Activated T-cell treated with anti-CD3 and anti-CD28 coated beads for 48 hours (primary cell): ENCODE results near the gene NLGN2.

Experiments
- DNase-seq: peaks from one replicate; pipeline ENCODE4 v3.0.0-alpha.2; 2020; ENCODE audit warnings: low read depth

Gene NLGN2

GRCh38 chr17:7414837-7415236 is 7.2 kb downstream of the NLGN2 start:
- DNase-seq: no peak

GRCh38 chr17:7415784-7416183 is 8.1 kb downstream of the NLGN2 start:
- DNase-seq: no peak

DNA sequence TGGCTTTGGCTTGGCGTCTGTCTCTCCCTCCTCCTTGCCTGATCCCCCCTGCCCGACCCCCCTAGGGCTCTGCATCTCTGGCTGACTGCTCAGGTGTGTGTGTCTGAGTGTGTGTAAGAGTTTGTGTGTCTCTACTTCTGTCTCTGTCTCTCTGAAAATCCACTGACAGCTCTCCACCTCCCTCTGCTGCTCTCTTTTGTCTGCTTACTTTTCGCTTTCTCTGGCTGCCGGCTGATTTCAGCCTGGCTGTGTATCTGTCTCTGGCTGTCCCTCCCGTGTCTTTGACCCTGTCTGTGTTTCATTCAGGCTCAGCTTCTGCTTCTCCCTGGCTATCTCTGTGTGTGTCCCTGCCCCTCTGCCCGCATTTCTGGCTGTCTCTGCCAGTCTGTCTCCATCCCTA is 8.7 kb downstream of the NLGN2 start:
- DNase-seq: no peak

DNA sequence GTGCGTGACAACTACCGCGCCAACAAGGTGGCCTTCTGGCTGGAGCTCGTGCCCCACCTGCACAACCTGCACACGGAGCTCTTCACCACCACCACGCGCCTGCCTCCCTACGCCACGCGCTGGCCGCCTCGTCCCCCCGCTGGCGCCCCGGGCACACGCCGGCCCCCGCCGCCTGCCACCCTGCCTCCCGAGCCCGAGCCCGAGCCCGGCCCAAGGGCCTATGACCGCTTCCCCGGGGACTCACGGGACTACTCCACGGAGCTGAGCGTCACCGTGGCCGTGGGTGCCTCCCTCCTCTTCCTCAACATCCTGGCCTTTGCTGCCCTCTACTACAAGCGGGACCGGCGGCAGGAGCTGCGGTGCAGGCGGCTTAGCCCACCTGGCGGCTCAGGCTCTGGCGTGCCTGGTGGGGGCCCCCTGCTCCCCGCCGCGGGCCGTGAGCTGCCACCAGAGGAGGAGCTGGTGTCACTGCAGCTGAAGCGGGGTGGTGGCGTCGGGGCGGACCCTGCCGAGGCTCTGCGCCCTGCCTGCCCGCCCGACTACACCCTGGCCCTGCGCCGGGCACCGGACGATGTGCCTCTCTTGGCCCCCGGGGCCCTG is 9.5 kb downstream of the NLGN2 start:
- DNase-seq: no peak

DNA sequence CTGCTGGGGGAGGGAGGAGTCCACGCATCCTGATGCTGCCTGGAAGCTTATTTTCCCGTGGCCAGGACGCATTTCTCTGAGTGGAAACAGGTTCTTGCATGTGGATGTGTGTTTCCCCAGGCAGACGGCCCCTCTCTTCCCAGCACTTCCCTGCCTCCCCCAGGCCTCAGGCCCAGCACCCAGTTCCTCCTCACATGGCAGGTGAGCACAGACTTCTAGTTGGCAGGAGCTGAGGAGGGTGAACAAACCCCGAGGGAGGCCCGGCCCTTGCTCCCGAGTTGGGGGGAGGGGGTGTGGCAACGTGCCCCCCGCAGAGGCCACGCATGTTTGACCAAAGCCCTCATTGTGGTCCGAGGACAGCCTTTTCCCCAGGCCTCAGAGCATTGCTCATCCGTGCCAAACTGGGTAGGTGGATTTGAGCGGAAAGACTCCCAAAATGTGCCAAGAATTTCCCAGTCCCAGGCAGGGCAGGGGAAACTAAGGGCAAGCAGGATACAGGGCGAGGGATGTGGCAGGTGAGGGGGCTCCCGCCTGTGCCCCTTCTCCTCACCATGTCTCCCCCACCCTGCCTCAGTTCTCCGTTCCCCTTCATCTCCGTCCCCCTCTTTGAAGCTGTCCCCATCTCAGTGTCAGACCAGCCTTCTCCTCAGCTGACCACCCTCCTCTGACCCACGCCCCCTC is 11.0 kb downstream of the NLGN2 start:
- DNase-seq: no peak

GRCh38 chr17:7419819-7420610 is 12.4 kb downstream of the NLGN2 start, which contains the start of gene SPEM1:
TSS of gene SPEM1 (plus strand) at chr17:7420324. CDS start at chr17:7420385, 61 bp downstream.
- no peak for DNase-seq

GRCh38 chr17:7421186-7421585 is 13.5 kb downstream of the NLGN2 start:
- no peak for DNase-seq

GRCh38 chr17:7423679-7424078 is 16.0 kb downstream of the NLGN2 start:
- no peak for DNase-seq

DNA sequence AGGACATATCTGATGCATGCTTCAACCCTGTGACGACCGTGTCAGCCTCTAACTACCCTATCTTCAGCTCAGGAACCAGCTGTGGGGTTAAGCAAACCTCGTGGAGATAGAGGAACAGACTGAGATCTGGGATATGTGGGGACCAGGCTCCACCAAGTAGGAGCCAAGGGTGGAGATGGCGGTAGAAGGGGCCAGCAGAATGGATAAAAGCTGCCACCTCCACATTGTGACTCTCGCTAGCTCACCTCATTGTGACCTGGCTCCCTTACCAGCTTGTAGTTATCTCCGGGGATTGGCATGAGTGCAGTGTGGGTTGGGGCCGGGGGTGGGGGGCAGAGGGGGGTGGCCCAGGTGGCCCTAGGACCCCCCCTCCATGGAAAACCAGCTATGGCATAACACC is 17.7 kb downstream of the NLGN2 start, which contains the start of gene SPEM2:
TSS of gene SPEM2 (plus strand) at position 301 of the 400 bp plus-strand sequence. CDS start at position 374, 73 bp downstream.
- no peak for DNase-seq

- no peak for DNase-seq
These were observed 18.1 kb downstream of the NLGN2 start for GRCh38 chr17:7425756-7426155.

DNA sequence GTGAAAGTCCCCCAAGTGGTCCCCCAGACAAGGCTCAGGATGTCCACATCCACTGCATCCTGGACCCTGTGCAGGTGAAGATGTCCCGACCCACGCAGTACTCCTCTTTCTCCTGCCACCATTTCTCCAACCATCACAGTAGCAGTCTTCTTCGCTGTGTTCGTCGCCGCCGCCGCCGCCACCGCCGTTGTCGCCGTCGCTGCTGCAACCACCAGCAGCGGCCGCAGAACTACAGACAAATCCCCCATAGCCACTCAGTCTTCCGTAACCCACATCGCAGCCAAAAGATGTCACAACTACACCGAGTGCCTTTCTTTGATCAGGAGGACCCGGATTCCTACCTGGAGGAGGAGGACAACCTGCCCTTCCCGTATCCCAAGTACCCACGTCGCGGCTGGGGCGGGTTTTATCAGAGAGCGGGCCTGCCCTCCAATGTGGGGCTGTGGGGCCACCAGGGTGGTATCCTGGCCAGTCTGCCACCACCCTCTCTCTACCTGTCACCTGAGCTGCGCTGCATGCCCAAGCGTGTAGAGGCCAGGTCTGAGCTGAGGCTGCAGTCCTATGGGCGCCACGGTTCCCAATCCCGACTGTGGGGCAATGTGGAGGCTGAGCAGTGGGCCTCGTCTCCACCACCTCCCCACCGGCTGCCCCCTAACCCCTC is 18.7 kb downstream of the NLGN2 start:
- no peak for DNase-seq

GRCh38 chr17:7426896-7427489 is 19.3 kb downstream of the NLGN2 start:
- DNase-seq: no peak

DNA sequence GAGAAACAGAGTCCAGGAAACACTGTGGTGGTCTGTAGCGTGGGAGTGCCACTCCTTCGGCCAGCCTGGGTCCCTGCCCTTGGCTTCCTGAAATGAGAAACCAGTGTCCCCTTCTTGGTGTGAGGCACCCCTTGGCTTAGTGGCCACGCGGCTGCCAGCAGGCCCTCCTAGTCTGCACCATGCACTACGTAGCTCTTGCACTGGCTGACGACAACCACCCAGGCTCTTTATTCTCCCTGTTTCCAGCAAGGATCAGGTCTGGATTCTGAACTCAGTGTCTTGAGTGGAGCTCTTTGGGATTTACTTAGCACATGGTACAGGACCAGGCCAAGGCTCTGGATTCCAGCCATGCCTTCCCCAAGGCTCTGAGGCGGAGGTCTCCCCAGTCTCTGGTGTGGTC is 19.9 kb downstream of the NLGN2 start:
- no peak for DNase-seq

- DNase-seq: no peak
These were observed 20.9 kb downstream of the NLGN2 start, which contains the start of gene SPEM3 for GRCh38 chr17:7428557-7428956. TSS of gene SPEM3 (plus strand) at chr17:7428857. CDS start at chr17:7428903, 46 bp downstream.

DNA sequence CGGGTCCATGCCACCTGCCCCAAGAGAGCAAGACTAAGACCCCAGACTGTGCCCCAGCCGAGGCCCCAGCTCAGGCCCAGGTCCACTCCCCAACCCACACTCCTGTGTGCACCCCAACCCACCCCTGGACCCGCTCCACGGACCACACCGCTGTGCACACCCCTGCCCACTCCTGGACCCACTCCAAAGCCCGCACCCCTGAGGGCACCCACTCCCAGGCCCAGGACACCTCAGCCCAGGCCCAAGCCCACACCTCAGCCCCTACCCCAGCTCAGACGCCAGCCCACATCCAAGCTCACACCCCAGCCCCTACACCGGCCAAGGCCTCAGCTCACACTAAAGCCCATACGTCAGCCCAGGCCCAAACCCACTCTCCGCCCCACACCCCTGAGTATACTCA is 22.1 kb downstream of the NLGN2 start:
- no peak for DNase-seq

DNA sequence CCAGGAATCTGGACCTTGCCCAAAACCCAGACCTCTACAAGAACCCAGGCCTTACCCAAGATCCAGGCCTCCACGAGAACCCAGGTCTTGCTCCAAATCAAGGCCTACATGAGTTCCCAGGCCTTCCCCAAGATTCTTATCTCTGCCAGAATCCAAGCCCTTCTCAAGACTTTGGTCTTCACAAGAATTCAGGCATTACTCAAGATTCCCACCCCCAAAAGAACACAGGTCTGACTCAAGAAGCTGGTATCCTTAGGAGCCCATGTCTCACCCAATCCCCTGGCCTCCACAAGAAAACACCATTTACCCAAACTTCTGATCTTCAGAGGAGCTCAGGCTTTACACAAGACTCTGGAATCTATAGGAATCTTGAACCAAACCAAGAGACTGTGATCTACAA is 23.6 kb downstream of the NLGN2 start:
- no peak for DNase-seq

GRCh38 chr17:7432296-7432695 is 24.7 kb downstream of the NLGN2 start:
- no peak for DNase-seq

- DNase-seq: peak; percentile 51
These were observed 28.3 kb downstream of the NLGN2 start for GRCh38 chr17:7435676-7436555.

- DNase-seq: peak; percentile 88
These were observed 29.1 kb downstream of the NLGN2 start for GRCh38 chr17:7436556-7437368.

GRCh38 chr17:7437369-7437863 is 29.8 kb downstream of the NLGN2 start:
- no peak for DNase-seq
